ENCODE data around the gene TRAPPC5.

DNA sequence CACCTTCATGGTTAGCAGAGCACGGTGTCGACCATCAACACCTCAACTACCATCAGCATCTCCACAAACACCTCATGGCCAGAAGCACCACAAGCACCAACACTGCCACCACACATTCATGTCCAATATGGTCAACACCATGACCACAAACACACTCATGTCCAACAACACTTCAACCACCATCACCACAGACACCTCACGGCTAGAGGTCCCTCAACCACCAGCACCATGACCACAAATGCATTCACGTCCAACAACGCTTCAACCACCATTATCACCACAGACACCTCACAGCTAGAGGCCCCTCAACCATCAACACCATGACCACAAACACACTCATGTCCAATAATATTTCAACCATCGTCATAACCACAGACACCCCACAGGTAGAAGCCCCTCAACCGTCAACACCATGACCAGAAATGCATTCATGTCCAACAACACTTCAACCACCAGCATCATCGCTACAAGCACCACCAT, 10.2 kb downstream of the TRAPPC5 start:
- TF ChIP-seq, protein P1, sequence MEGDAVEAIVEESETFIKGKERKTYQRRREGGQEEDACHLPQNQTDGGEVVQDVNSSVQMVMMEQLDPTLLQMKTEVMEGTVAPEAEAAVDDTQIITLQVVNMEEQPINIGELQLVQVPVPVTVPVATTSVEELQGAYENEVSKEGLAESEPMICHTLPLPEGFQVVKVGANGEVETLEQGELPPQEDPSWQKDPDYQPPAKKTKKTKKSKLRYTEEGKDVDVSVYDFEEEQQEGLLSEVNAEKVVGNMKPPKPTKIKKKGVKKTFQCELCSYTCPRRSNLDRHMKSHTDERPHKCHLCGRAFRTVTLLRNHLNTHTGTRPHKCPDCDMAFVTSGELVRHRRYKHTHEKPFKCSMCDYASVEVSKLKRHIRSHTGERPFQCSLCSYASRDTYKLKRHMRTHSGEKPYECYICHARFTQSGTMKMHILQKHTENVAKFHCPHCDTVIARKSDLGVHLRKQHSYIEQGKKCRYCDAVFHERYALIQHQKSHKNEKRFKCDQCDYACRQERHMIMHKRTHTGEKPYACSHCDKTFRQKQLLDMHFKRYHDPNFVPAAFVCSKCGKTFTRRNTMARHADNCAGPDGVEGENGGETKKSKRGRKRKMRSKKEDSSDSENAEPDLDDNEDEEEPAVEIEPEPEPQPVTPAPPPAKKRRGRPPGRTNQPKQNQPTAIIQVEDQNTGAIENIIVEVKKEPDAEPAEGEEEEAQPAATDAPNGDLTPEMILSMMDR (IDR thresholded peaks at IDR 0.05): no peak
- no peak for TF ChIP-seq POLR2A (IDR thresholded peaks at IDR 0.05)

Measured in thyroid gland (tissue), 4 donors.